GM04503 (cell line): Measurements from ENCODE around the gene SERINC3.
"Not testable (repeated sequence)": the region's sequence is repeated elsewhere in the genome, so short reads cannot be mapped to it uniquely, and the experiment has no call there.

Experiments
- DNase-seq: peaks from one replicate; pipeline ENCODE4 v3.0.0-alpha.2; 2012; ENCODE audit warnings: low read depth

SERINC3 gene

GRCh38 chr20:44491635-44492395, 30.1 kb downstream of the SERINC3 start:
- peak; percentile 65 for DNase-seq

- DNase-seq: no peak
Observed at GRCh38 chr20:44489931-44490330, 31.9 kb downstream of the SERINC3 start.

GRCh38 chr20:44489223-44489622, 32.6 kb downstream of the SERINC3 start:
- DNase-seq: no peak

GRCh38 chr20:44488551-44488950, 33.3 kb downstream of the SERINC3 start:
- no peak for DNase-seq

- no peak for DNase-seq
Observed at GRCh38 chr20:44485830-44486198, 36.1 kb downstream of the SERINC3 start.

GRCh38 chr20:44485078-44485829, 36.6 kb downstream of the SERINC3 start:
- DNase-seq: no peak

GRCh38 chr20:44483112-44483511, 38.8 kb downstream of the SERINC3 start:
- no peak for DNase-seq

- no peak for DNase-seq
Observed at GRCh38 chr20:44481719-44482416, 40.0 kb downstream of the SERINC3 start.

- DNase-seq: no peak
Observed at GRCh38 chr20:44480097-44480496, 41.8 kb downstream of the SERINC3 start.

- no peak for DNase-seq
Observed at GRCh38 chr20:44479643-44480042, 42.2 kb downstream of the SERINC3 start.

GRCh38 chr20:44478206-44478605, 43.7 kb downstream of the SERINC3 start:
- no peak for DNase-seq

- no peak for DNase-seq
Observed at GRCh38 chr20:44477151-44477550, 44.7 kb downstream of the SERINC3 start.

- no peak for DNase-seq
Observed at GRCh38 chr20:44475694-44476560, 45.9 kb downstream of the SERINC3 start, which contains the start of gene TTPAL. TSS of gene TTPAL (plus strand) at chr20:44475874. CDS start at chr20:44480000, 4,126 bp downstream.

- DNase-seq: no peak
Observed at GRCh38 chr20:44475372-44475693, 46.5 kb downstream of the SERINC3 start.

GRCh38 chr20:44472283-44472682, 49.6 kb downstream of the SERINC3 start:
- DNase-seq: not testable (repeated sequence)

GRCh38 chr20:44471481-44471882, 50.4 kb downstream of the SERINC3 start:
- DNase-seq: peak; percentile 41

- DNase-seq: no peak
Observed at GRCh38 chr20:44470327-44470726, 51.5 kb downstream of the SERINC3 start.

- DNase-seq: no peak
Observed at GRCh38 chr20:44468044-44468782, 53.7 kb downstream of the SERINC3 start.

- no peak for DNase-seq
Observed at GRCh38 chr20:44467289-44467883, 54.5 kb downstream of the SERINC3 start.

GRCh38 chr20:44465001-44465560, 56.8 kb downstream of the SERINC3 start:
- DNase-seq: no peak
